Urothelium cell line (cell line): Measurements from ENCODE around the gene RBM20.

ENCODE experiments used
- DNase-seq: peaks from one replicate; pipeline ENCODE4 v3.0.0; 2011; ENCODE audit warnings: low spot score, mixed read lengths
- FAIRE-seq: peaks from 2 replicates; lab custom pipeline; 2011; peaks lifted over from hg19 to GRCh38; lab: Jason Lieb, UNC

The RBM20 gene

DNA sequence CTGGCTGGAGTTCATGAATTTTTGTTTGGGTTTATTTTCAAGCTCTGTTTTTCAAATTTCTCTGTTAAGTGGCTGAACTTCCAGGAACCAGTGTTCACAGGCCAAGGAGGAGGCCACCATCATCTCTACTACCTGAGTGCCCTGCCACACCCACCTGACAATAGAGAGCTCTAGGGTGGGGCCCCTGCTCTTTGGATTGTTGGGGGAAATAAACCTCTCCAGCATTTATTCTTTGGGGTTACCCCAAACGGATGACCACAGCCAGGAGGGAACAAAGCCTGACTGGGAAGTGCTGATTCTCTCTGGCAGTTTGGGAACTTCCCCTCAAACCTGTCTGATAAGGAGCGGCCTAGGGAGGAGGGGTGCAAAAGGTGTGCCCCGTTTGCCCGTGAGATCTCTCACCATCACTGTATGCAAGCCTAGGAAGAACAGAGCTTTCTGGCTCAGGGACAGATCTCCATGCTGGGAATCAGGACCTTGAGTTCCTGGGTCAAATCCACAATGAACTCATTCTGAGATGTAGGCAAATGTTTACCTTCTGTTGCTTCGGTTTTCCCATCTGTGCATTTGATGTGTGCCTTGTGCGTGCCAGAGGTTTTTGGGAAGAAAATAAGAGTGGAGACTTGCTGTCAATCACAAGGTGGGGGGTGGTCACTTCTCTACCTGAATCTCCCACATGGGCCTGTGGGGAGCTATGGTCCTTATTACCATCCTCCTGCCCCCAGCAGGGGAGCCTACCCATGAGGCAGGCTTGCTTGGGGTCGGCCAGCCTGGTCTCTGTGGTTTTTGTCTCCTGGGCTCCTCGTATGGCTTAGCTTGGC, 199.9 kb downstream of the RBM20 start:
- DNase-seq, result no peak
- no peak for FAIRE-seq

DNA sequence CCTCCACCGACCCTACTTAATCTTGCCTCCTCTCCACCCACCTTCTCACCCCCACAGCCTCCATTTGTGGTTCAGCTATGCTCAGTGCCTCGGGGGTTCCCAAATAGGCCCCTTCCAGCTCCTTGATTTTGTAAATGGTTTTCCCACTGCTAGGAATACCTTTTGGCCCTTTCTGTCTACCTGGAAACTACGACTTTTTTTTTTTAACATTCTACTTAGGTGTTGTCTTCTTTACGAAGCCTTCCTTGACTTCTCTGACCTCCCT, 200.4 kb downstream of the RBM20 start:
- DNase-seq, result no peak
- no peak for FAIRE-seq

- DNase-seq, result no peak
- no peak for FAIRE-seq
Measured at GRCh38 chr10:110845192-110845755, 201.1 kb downstream of the RBM20 start.

DNA sequence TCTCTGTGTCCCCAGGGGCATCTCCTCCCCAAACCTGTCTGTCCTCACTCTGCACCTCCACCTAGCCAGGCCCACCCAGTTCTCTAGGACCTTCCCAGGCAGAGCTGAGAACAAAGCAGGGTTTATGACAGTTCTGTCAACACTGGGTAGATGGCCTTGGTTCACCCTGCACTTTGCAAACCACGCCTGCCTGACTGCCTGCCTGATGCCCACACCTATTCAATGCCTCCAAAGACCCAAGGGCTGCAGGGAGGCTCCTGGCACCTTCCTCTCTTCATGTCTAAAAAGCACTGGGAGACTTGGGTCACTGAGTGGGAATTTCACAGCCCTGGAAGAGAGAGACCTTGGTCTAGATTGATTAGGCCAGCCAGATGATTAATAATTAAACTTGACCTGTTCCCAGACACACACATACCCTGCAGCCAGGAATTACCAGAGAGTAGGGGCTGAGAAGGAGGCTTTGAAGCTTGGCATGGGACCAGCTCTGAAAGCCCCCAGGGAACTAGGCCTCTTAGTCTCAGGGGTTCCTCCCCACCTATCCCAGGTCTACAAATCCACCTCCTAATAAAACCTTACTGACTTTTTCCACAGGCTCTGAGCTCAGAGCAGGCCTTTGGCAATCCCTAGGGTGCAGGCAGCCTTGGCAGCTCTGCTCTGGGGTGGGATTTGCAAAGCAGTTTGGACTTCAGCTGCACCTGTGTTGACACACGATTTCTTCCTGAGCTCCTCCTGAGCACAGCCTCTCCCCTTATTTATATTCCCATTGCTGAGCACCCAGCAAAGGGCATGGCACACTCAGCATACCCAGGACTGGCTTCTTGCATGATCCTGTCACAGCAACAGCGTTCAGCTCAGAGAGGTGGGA, 201.9 kb downstream of the RBM20 start:
- DNase-seq, result no peak
- no peak for FAIRE-seq

DNA sequence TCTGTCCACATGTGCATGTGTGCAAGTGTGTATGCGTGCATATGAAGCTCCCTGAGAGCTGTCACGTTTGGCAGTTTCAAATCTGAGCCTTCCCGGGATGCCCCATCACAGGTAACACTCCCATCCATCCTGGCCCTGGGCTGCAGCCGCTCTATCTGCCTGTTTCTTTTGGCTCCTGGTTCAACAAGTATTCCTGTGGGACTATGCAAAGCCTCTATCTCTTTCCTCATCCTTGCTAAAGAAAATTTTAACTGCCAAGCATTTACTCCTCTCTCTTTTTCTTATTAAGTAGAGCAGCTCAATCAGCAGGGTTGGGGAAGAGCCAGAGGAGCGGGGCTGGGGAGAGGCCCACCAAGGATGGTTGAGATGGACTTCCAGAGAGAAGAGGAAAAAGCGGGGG, 203.2 kb downstream of the RBM20 start:
- FAIRE-seq, result no peak
- DNase-seq, result no peak

DNA sequence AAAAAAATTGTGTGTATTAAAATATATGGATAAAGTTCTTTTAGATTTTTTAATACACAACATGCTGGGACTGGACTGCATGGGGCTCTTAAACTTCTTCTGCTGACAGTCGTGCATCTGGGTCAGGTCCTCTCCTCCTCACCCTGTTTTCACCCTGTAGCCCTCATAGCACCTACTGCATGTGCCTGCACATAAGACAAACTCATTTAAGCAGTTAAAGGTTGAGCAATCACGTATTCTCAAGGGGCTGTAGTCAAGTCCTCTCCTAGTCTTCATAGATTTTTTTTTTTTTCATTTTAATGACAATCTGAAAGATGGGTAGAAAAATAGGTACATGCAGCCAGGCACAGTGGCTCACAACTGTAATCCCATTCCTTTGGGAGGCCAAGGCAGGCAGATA, 204.0 kb downstream of the RBM20 start:
- FAIRE-seq, result no peak
- DNase-seq, result no peak

GRCh38 chr10:110850099-110850498, 206.0 kb downstream of the RBM20 start:
- DNase-seq (no peak), FAIRE-seq (no peak)

GRCh38 chr10:110851020-110851612, 207.0 kb downstream of the RBM20 start:
- FAIRE-seq (no peak), DNase-seq (no peak)

- FAIRE-seq, result no peak
- DNase-seq, result peak; percentile 59
Measured at GRCh38 chr10:110852255-110852896, 208.2 kb downstream of the RBM20 start.

DNA sequence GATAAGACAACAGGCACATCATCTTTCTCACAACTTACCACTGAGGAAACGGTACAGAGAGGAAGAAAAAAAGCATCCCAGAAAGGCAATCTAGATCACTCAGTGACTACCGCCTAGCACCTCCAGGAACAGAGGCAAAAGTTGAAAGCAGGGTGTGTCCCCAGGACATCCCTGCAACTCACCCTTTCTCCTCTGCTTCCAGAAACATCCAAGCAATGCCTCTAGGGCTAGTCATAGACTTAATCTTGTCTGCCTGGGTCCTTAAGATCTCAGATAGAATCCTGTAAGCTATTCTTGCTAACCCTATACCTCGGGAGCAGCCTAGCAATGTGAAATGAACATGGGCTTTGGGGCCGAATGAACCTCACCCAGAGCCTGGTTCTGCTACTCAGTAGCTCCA, 208.8 kb downstream of the RBM20 start:
- no peak for FAIRE-seq
- no peak for DNase-seq

GRCh38 chr10:110853921-110854605, 209.9 kb downstream of the RBM20 start:
- DNase-seq (no peak), FAIRE-seq (no peak)

DNA sequence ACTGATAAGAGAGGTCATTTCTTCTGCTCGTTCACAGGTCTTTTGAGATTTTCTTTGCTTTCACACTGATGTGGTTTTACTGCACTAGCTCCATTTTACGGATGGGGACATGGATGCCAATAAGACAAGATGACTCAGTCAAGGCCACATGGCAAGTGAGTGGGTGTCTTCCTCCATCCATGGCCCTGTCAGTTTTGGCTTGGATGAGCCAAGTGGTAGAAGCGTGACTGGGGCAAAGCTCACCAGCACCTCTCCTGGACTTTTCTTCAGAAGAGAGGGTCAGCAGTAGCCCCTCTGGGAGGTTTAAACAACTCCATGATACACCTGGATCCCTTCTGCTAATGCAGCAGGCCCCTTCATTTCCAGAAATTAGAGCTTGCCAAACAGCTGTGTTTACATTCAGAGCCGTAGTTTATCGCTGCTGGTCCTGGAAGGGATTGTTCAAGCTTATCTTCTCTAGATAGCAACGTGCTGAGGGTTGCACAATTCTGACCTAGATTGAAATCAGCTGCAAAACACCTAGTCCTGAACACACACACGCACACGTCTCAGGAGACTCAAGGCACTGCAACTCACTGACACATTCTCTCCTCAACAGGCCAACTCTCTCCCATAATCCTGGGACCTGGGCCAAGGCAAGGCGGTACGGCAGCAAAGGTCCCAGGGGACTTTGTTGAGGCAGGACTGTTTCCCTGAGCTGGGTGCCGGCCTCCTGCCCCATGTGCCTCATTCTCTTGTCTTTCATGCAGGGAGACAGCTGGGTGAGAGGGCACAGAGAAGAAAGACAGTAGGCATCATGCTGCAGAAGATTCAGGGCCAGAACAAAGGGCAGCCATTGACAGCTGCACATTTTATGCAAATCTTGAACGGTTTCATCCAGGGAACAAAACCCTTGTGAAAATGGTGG, 213.4 kb downstream of the RBM20 start:
- DNase-seq (no peak), FAIRE-seq (no peak)

GRCh38 chr10:110858297-110858934, 214.3 kb downstream of the RBM20 start:
- FAIRE-seq (no peak), DNase-seq (no peak)

DNA sequence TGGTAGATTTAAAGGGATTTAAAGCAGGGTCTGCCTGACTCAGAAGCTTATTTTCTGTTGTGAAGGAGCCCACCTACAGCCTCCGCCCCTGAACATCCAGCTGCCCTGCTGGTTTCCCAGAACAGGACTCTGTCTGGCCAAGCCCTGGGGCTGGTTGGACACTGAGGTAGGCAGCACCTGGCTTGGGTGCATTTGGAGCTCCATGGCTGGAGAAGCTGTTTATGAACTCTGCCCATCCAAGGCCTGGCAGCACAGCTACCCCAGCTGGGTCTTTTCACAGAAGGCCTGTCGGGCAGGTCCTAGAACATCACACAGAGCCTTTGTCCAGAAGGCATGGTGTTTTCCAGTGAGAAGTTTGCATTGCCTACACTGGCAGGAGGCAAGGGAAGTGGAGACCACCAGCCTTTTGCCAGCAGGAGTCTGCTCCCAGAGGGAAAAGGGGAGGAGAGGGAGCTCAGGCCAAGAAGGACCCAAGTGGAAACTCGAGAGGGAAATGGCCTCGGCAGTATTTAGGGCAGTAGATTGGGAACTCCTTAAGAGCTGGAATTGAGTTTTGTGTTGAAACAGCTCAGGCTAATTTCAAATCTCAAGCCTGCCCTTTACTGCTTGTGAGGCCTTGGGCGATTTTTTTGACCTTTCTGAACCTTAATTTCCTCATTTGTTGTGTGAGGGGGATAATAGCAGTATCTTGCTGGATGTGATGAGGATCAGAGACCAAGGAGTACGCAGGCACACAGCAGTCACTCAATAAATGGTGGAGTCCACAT, 215.3 kb downstream of the RBM20 start:
- FAIRE-seq (no peak), DNase-seq (no peak)

GRCh38 chr10:110859973-110860376, 215.8 kb downstream of the RBM20 start:
- DNase-seq, result no peak
- FAIRE-seq, result no peak

DNA sequence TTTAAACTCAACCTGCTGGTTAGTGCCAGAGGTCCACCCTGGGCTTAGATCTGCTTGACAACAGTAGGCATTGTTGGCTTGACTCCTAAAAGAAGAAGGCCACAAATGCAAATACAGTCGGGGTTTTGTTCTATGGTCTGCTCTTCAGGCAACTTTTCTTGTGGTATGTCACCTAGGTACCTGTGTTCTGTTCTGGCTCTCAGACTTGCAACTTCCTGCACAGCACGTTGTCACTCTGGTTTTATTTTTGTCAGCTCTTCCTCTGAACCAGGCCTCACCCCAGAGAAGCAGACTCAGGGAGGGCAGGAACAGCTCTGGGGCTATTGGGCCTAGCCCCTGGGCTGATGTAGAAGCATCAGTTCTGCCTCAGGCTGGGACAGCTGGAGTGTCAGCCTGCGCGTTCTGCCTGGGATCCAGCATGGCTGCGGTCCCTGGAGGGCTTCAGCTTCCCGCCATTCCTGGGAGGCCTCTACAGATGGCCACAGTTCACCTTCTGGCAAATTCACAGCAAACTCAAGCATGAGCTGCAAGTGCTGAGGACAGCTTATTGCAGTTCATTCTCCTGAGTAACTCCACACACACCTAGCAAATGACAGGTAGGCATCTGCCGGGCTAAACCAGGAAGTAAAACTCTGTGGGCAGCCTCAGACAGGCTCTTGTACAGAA, 216.6 kb downstream of the RBM20 start:
- FAIRE-seq (no peak), DNase-seq (no peak)

- FAIRE-seq (no peak), DNase-seq (no peak)
Measured at GRCh38 chr10:110861476-110861875, 217.3 kb downstream of the RBM20 start.
